K562 (cell line): ENCODE data around the gene TNNI2. TPM values are rescaled to one million over a fixed set of nuclear protein-coding genes. Genes with fewer than 3 reads are reported as not detected.
A peak's percentile ranks its signal among the peaks of the same experiment; 100 is the strongest.

Source experiments
- ATAC-seq: fragments of 200-7000 bp; cut with Tn5 transposase; 3 replicates; pipeline ENCODE4 v1.9.1; 2020; ENCODE audit warnings: moderate library complexity
- BruUV-seq: library from RNA; stranded (reverse); fragments of 400-500 nt; replicated peaks from 2 replicates; lab custom pipeline; 2021; lab: Mats Ljungman, UMichigan
- CTCF ChIA-PET: fragments of 300-600 bp; formaldehyde crosslinking; extraction: SDS; loops from one replicate; lab custom pipeline; 2021; ENCODE audit warnings: low intra/inter-chr PET ratio; lab: Yijun Ruan, JAX
- POLR2A ChIA-PET: fragments of 300-600, 350-650 bp; sonication (Branson Sonifier 250); formaldehyde crosslinking; extraction: SDS; loops from one replicate; lab custom pipeline; 2021; ENCODE audit warnings: antibody characterized with exemption, inconsistent platforms; lab: Yijun Ruan, JAX
- DNase-seq, 4 experiments: peaks; one replicate each; pipeline versions ENCODE4 v3.0.0 to v3.0.0-alpha.2; 2011 to 2018; ENCODE audit warnings: low spot score in 3 of 4, mixed read lengths in 3 of 4; ENCODE audit errors: extremely low read depth in 1 of 4
- FAIRE-seq: peaks from 2 replicates; lab custom pipeline; 2011; peaks lifted over from hg19 to GRCh38; lab: Jason Lieb, UNC
- H2AFZ ChIP-seq: 2 replicates; pipeline ENCODE4 v1.6.0; 2011; ENCODE audit warnings: low read depth, low read length, control low read depth, inconsistent platforms
- H3K27ac ChIP-seq: fragments of 200-600 bp; 3 replicates; pipeline ENCODE4 v1.8.0; 2011; ENCODE audit warnings: low read depth, mild to moderate bottlenecking, control low read depth, inconsistent platforms, low read length, moderate library complexity, mixed read lengths; ENCODE audit errors: extremely low read depth
- H3K27me3 ChIP-seq, 2 experiments: fragments of 300-600 bp in 1 of 2; 2 replicates in 1 of 2; 3 replicates in 1 of 2; pipeline versions ENCODE4 v1.6.0 to v1.8.0; 2011; ENCODE audit warnings: inconsistent platforms in 2 of 2, low read length in 2 of 2, mild to moderate bottlenecking in 1 of 2, mixed read lengths in 1 of 2, moderate library complexity in 1 of 2; ENCODE audit not compliant: control insufficient read depth in 2 of 2, insufficient read depth in 2 of 2
- H3K36me3 ChIP-seq: fragments of 300-600 bp; 3 replicates; pipeline ENCODE4 v1.8.0; 2011; ENCODE audit warnings: mild to moderate bottlenecking, low read length, inconsistent platforms; ENCODE audit not compliant: control insufficient read depth, insufficient read depth
- H3K4me1 ChIP-seq, 2 experiments: fragments of 200-600 bp in 1 of 2; replicated peaks in 1 of 2; 2 replicates in 1 of 2; 3 replicates in 1 of 2; pipeline versions ENCODE4 v1.5.1 to v1.8.0; 2011; ENCODE audit warnings: inconsistent platforms in 2 of 2, low read length in 2 of 2, mild to moderate bottlenecking in 1 of 2, mixed read lengths in 1 of 2, moderate library complexity in 1 of 2; ENCODE audit not compliant: control insufficient read depth in 2 of 2, insufficient read depth in 2 of 2
- H3K4me2 ChIP-seq: 2 replicates; pipeline ENCODE4 v1.6.1; 2011; ENCODE audit warnings: low read length, control low read depth, inconsistent platforms, mixed read lengths; ENCODE audit not compliant: insufficient read depth
- H3K4me3 ChIP-seq: fragments of 200-600 bp; sonication (generic), shearing (Covaris generic); 2 replicates; pipeline ENCODE4 v1.5.1; 2016; ENCODE audit warnings: control low read depth, inconsistent platforms
- H3K79me2 ChIP-seq: fragments of 200-600 bp; 3 replicates; pipeline ENCODE4 v1.8.0; 2011; ENCODE audit warnings: low read length, inconsistent platforms; ENCODE audit not compliant: control insufficient read depth, insufficient read depth
- H3K9ac ChIP-seq, 2 experiments: 2 replicates each; pipeline versions ENCODE4 v1.6.0 to v1.6.1; 2011; ENCODE audit warnings: low read depth in 2 of 2, low read length in 2 of 2, control low read depth in 1 of 2, inconsistent platforms in 1 of 2, mild to moderate bottlenecking in 1 of 2, mixed read lengths in 1 of 2; ENCODE audit not compliant: insufficient read depth in 1 of 2
- H3K9me1 ChIP-seq: one replicate; pipeline ENCODE4 v1.6.0; 2011; ENCODE audit warnings: inconsistent platforms, mild to moderate bottlenecking, low read length, moderate library complexity; ENCODE audit not compliant: control insufficient read depth, insufficient read depth
- H3K9me3 ChIP-seq: replicated peaks from 2 replicates; pipeline ENCODE4 v1.5.1; 2011; ENCODE audit warnings: low read depth, low read length, inconsistent platforms; ENCODE audit not compliant: control insufficient read depth, insufficient read depth
- H4K20me1 ChIP-seq: replicated peaks from 2 replicates; pipeline ENCODE4 v1.6.1; 2011; ENCODE audit warnings: low read length, inconsistent platforms, mixed read lengths; ENCODE audit not compliant: control insufficient read depth, insufficient read depth
- BRF2 ChIP-seq: IDR thresholded peaks from 3 replicates; pipeline ENCODE4 v1.6.1; 2011; ENCODE audit warnings: borderline replicate concordance, mild to moderate bottlenecking; ENCODE audit not compliant: insufficient read length, insufficient read depth
- ELF2 ChIP-seq: fragments of 250-450 bp; sonication (Bioruptor Pico); IDR thresholded peaks from 2 replicates; pipeline ENCODE4 v1.5.0; 2021; ENCODE audit warnings: mild to moderate bottlenecking
- FOXM1 ChIP-seq, 2 experiments: fragments of 450-650 bp in 1 of 2; sonication (generic) in 1 of 2; formaldehyde crosslinking in 1 of 2; IDR thresholded peaks; 2 replicates each; pipeline versions ENCODE4 v1.6.1 to v1.9.0; 2017 to 2022; ENCODE audit warnings: low read depth in 2 of 2, mild to moderate bottlenecking in 2 of 2, missing genetic modification reagents in 1 of 2, moderate library complexity in 1 of 2
- GTF2A2 ChIP-seq: IDR thresholded peaks from 2 replicates; pipeline ENCODE4 v1.6.1; 2016; ENCODE audit warnings: mild to moderate bottlenecking, missing genetic modification characterization, missing compliant biosample characterization
- HDAC8 ChIP-seq: fragments of 450-650 bp; IDR thresholded peaks from 2 replicates; pipeline ENCODE4 v1.6.1; 2016; ENCODE audit warnings: mild to moderate bottlenecking, missing genetic modification characterization, moderate library complexity, missing compliant biosample characterization
- JUNB ChIP-seq: fragments of 450-650 bp; formaldehyde crosslinking; conservative IDR thresholded peaks from 2 replicates; pipeline ENCODE4 v1.4.0; 2020; ENCODE audit warnings: mild to moderate bottlenecking
- MCM3 ChIP-seq: fragments of 450-650 bp; IDR thresholded peaks from 2 replicates; pipeline ENCODE4 v1.6.1; 2016
- NR4A1 ChIP-seq, 2 experiments: fragments of 250-450 bp in 1 of 2; fragments of 450-650 bp in 1 of 2; sonication (Bioruptor Pico) in 1 of 2; IDR thresholded peaks; 2 replicates each; pipeline versions ENCODE4 v1.4.0 to v1.6.1; 2016 to 2020; ENCODE audit warnings: mild to moderate bottlenecking in 2 of 2, missing compliant biosample characterization in 1 of 2, missing genetic modification characterization in 1 of 2, moderate library complexity in 1 of 2
- POLR2A ChIP-seq: fragments of 450-650 bp; conservative IDR thresholded peaks from 2 replicates; pipeline ENCODE4 v1.6.1; 2016
- PURB ChIP-seq: sonication (generic); formaldehyde crosslinking; IDR thresholded peaks from 2 replicates; pipeline ENCODE4 v1.9.0; 2021; ENCODE audit warnings: low read depth, mild to moderate bottlenecking, missing genetic modification reagents
- TEAD4 ChIP-seq, 2 experiments: sonication (generic) in 1 of 2; formaldehyde crosslinking in 1 of 2; IDR thresholded peaks; 2 replicates each; pipeline versions ENCODE4 v1.6.1 to v1.8.0; 2012 to 2022; ENCODE audit warnings: borderline replicate concordance in 1 of 2, inconsistent platforms in 1 of 2, low read length in 1 of 2, mild to moderate bottlenecking in 1 of 2, missing genetic modification reagents in 1 of 2
- ZNF3 ChIP-seq: fragments of 250-450 bp; sonication (Bioruptor Pico); IDR thresholded peaks from 2 replicates; pipeline ENCODE4 v1.5.0; 2021; ENCODE audit warnings: mild to moderate bottlenecking, moderate library complexity
- ZNF592 ChIP-seq: fragments of 450-650 bp; IDR thresholded peaks from 2 replicates; pipeline ENCODE4 v1.6.1; 2017; ENCODE audit warnings: antibody characterized with exemption, mild to moderate bottlenecking
- ZSCAN29 ChIP-seq: fragments of 450-650 bp; IDR thresholded peaks from 2 replicates; pipeline ENCODE4 v1.6.1; 2017
- WGBS: fragments of 100-300 bp; shearing (Covaris generic); methylation state at CpG from one replicate; pipeline ENCODE4 v1.1.6; 2016; ENCODE audit warnings: low coverage, mixed read lengths; ENCODE audit not compliant: insufficient coverage; ENCODE audit errors: missing lambda C conversion rate; 5-methylcytosine and 5-hydroxymethylcytosine counted together
- in situ Hi-C: fragments of 300-500 bp; cut with MboI; formaldehyde crosslinking; loops from 4 replicates; pipeline ENCODE4 v1.15.0; 2018; ENCODE audit warnings: inconsistent platforms, mixed read lengths
- intact Hi-C: fragments of 100-400 bp; cut with micrococcal nuclease; formaldehyde crosslinking; loops from 2 replicates; pipeline ENCODE4 v1.14.2; 2022
- polyA plus RNA-seq, 8 experiments: library from polyadenylated mRNA; depleted of rRNA in 4 of 8; stranded (reverse) in 5 of 8; unstranded in 3 of 8; fragments of >200 nt; fragmentation: Nextera tagmentation in 2 of 8; fragmentation: Illumina TruSeq in 1 of 8; extraction: Ambion mirVana in 2 of 8; extraction: Trizol in 1 of 8; gene quantifications; 2 replicates each; pipeline versions ENCODE4 v1.2.1 to v1.2.3, GENCODE V29; 2011 to 2014; ENCODE audit warnings: inconsistent platforms in 1 of 8, missing spikeins in 1 of 8
- total RNA-seq, 7 experiments: library from RNA; depleted of rRNA in 6 of 7; stranded (reverse); fragments of >200 nt in 6 of 7; fragmentation: Illumina TruSeq in 2 of 7; extraction: Trizol in 2 of 7; gene quantifications; 2 replicates each; pipeline versions ENCODE4 v1.2.1 to v1.2.3, GENCODE V29; 2011 to 2021; ENCODE audit warnings: low replicate concordance in 1 of 7

The TNNI2 gene
- total and polyA plus RNA-seq, 9 of the 15 experiments (the other 6 are each of a cell fraction or from before 2014, with no cell fraction given) = not detected

- Histone ChIP-seq H3K79me2 (no peaks in the 10 kb centered on the region), H3K4me3 (no peak overlapping the region), H2AFZ (no peak overlapping the region), H3K36me3 (no peaks in the 10 kb centered on the region), H3K9ac (no peak overlapping the region; a peak in 1 of 4 replicates), H3K9me1 (no peaks in the 10 kb centered on the region), H3K4me2 (no peak overlapping the region), H3K27me3 (peaks cover 0 to 43% of the 10 kb centered on the region in 2 experiments; a peak in 2 of 5 replicates), H4K20me1 (no peaks in the 10 kb centered on the region; the same call in none of the 2 replicates), H3K4me1 (peaks cover 0 to 30% of the 10 kb centered on the region in 2 experiments; a peak in 2 of 5 replicates), H3K9me3 (no peaks in the 10 kb centered on the region), H3K27ac (no peak overlapping the region)
- in situ Hi-C loops (no loop called here), intact Hi-C loops (loop anchor here (5.0 kb wide), 1 partner anchor 327 kb away; no protein-coding TSS in a partner anchor)
- BruUV-seq = no TSS peak
- DNase-seq = peak; percentile 84 to 93 (median 92)
- 14% methylated on average over 21 of the region's 26 CpGs for WGBS
- ChIA-PET CTCF (interaction anchor here (0.6 to 2.6 kb wide), 5 partner anchors 63 to 329 kb away, joined by 3 to 19 read pairs (median 4); no protein-coding TSS in a partner anchor), POLR2A (interaction anchor here (0.5 to 1.0 kb wide), 2 partner anchors 10 to 424 kb away, joined by 3 read pairs; no protein-coding TSS in a partner anchor)
- no peak for FAIRE-seq
- ATAC-seq = peak; percentile 100
- TF ChIP-seq GTF2A2 (no peak), ZNF3 (CRISPR knock-in tag) (no peak), JUNB (no peak), ELF2 (CRISPR knock-in tag) (no peak), ZNF592 (no peak), TEAD4 (IDR thresholded peaks at IDR 0.05; ENCODE audit: low read length) (no peak), TEAD4 (CRISPR knock-in tag; IDR thresholded peaks at IDR 0.05; ENCODE audit: borderline replicate concordance) (no peak), BRF2 (no peak), POLR2A (no peak), ZSCAN29 (no peak), MCM3 (no peak), FOXM1 (IDR thresholded peaks at IDR 0.05; ENCODE audit: low read depth) (no peak), FOXM1 (CRISPR knock-in tag; IDR thresholded peaks at IDR 0.05; ENCODE audit: low read depth) (no peak), PURB (CRISPR knock-in tag) (no peak), HDAC8 (no peak), NR4A1 (CRISPR knock-in tag; IDR thresholded peaks at IDR 0.05) (no peak), NR4A1 (tag; IDR thresholded peaks at IDR 0.05) (no peak)
Measured at GRCh38 chr11:1825039-1825740, 13.6 kb upstream of the TNNI2 start.
